Measurements from ENCODE around the gene ADD1.

DNA sequence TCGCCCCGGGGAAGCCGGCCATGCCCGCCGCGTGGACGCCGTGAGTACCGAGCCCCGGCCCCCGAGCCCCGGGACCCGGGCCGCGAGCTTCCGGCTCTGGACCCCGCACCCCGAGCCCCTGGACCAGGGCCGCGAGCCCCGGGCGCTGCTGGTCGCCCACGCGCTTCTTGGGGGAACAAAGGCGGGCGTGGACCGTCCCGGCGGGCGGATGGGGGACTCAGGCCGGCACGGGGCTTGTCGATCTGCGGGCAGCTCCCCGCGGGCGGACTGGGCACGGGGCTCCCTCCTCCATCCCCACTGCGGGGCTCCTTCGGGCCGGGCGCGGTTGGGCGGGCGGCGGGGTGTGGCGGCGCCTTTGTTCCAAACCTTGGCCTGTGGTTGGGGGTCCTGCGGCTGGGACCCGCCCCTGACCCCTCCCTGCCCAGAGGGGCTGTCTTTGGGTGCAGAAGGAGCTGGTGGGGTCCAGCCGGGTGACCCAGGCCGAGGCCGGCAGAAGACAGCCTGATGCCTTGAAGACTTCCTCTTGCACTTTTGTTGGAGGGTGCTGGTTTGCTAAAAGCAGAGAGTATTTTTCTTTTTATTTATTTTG is 25.2 kb upstream of the ADD1 start:
- TF ChIP-seq, protein P1, sequence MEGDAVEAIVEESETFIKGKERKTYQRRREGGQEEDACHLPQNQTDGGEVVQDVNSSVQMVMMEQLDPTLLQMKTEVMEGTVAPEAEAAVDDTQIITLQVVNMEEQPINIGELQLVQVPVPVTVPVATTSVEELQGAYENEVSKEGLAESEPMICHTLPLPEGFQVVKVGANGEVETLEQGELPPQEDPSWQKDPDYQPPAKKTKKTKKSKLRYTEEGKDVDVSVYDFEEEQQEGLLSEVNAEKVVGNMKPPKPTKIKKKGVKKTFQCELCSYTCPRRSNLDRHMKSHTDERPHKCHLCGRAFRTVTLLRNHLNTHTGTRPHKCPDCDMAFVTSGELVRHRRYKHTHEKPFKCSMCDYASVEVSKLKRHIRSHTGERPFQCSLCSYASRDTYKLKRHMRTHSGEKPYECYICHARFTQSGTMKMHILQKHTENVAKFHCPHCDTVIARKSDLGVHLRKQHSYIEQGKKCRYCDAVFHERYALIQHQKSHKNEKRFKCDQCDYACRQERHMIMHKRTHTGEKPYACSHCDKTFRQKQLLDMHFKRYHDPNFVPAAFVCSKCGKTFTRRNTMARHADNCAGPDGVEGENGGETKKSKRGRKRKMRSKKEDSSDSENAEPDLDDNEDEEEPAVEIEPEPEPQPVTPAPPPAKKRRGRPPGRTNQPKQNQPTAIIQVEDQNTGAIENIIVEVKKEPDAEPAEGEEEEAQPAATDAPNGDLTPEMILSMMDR (IDR thresholded peaks at IDR 0.05), result no peak
- TF ChIP-seq EZH2phosphoT487 (IDR thresholded peaks at IDR 0.05), result no peak

All from neural progenitor cell (in vitro differentiated cells).